IMR-90 (cell line): Measurements from ENCODE around the gene MTAP. TPM values are rescaled to one million over a fixed set of nuclear protein-coding genes. Genes with fewer than 3 reads are reported as not detected.

Experiments used
- ATAC-seq: fragments of 200-7000 bp; cut with Tn5 transposase; 2 replicates; pipeline ENCODE4 v1.9.1; 2020; ENCODE audit warnings: low read depth, mild to moderate bottlenecking, moderate library complexity
- BruUV-seq: library from RNA; stranded (reverse); fragments of 400-500 nt; replicated peaks from 2 replicates; lab custom pipeline; 2021; lab: Mats Ljungman, UMichigan
- CTCF ChIA-PET: fragments of 300-600 bp; formaldehyde crosslinking; extraction: SDS; loops from one replicate; lab custom pipeline; 2021; ENCODE audit warnings: antibody characterized with exemption; lab: Yijun Ruan, JAX
- POLR2A ChIA-PET: fragments of 300-600 bp; sonication (Branson Sonifier 250); formaldehyde crosslinking; loops from one replicate; lab custom pipeline; 2022; ENCODE audit warnings: antibody characterized with exemption; ENCODE audit not compliant: unreplicated experiment; lab: Charles Lee
- DNase-seq: peaks from one replicate; pipeline ENCODE4 v3.0.0; 2013
- H2AFZ ChIP-seq: replicated peaks from 2 replicates; pipeline ENCODE3; 2013; ENCODE audit warnings: low read length, mild to moderate bottlenecking; ENCODE audit not compliant: poor library complexity
- H2AK5ac ChIP-seq: 2 replicates; pipeline ENCODE4 v1.6.1; 2013; ENCODE audit warnings: low read depth, low read length, inconsistent platforms
- H2AK9ac ChIP-seq: replicated peaks from 2 replicates; pipeline ENCODE3; 2013; ENCODE audit warnings: mild to moderate bottlenecking, low read depth, low read length, moderate library complexity; ENCODE audit not compliant: poor library complexity
- H2BK120ac ChIP-seq: 2 replicates; pipeline ENCODE4 v1.6.1; 2013; ENCODE audit warnings: low read depth, low read length, inconsistent platforms
- H2BK15ac ChIP-seq: 3 replicates; pipeline ENCODE4 v1.6.1; 2013; ENCODE audit warnings: low read depth, low read length, inconsistent platforms
- H2BK20ac ChIP-seq: 2 replicates; pipeline ENCODE4 v1.6.1; 2013; ENCODE audit warnings: low read depth, mild to moderate bottlenecking, inconsistent platforms, low read length, moderate library complexity
- H2BK5ac ChIP-seq: 2 replicates; pipeline ENCODE4 v1.6.1; 2013; ENCODE audit warnings: mild to moderate bottlenecking, low read depth, low read length, inconsistent platforms; ENCODE audit not compliant: poor library complexity, severe bottlenecking
- H3K14ac ChIP-seq: replicated peaks from 2 replicates; pipeline ENCODE4 v1.6.1; 2013; ENCODE audit warnings: low read depth, low read length, inconsistent platforms
- H3K18ac ChIP-seq: 2 replicates; pipeline ENCODE4 v1.6.1; 2013; ENCODE audit warnings: low read depth, low read length, control low read depth
- H3K23ac ChIP-seq: 2 replicates; pipeline ENCODE4 v1.6.1; 2013; ENCODE audit warnings: low read depth, low read length, inconsistent platforms
- H3K27ac ChIP-seq: 2 replicates; pipeline ENCODE4 v1.5.1; 2013; ENCODE audit warnings: mild to moderate bottlenecking, control low read depth, low read length; ENCODE audit not compliant: insufficient read depth
- H3K27me3 ChIP-seq: 2 replicates; pipeline ENCODE4 v1.6.1; 2013; ENCODE audit warnings: low read length; ENCODE audit not compliant: control insufficient read depth, insufficient read depth
- H3K36me3 ChIP-seq: 2 replicates; pipeline ENCODE4 v1.6.1; 2013; ENCODE audit warnings: low read length, mixed read lengths; ENCODE audit not compliant: control insufficient read depth, insufficient read depth
- H3K4ac ChIP-seq: 2 replicates; pipeline ENCODE4 v1.6.1; 2013; ENCODE audit warnings: low read depth, low read length, inconsistent platforms
- H3K4me1 ChIP-seq: 2 replicates; pipeline ENCODE4 v1.6.1; 2013; ENCODE audit warnings: low read length, mixed read lengths; ENCODE audit not compliant: control insufficient read depth, insufficient read depth
- H3K4me2 ChIP-seq: 2 replicates; pipeline ENCODE4 v1.6.1; 2013; ENCODE audit warnings: low read depth, mild to moderate bottlenecking, control low read depth, low read length, moderate library complexity
- H3K4me3 ChIP-seq: 2 replicates; pipeline ENCODE4 v1.5.1; 2013; ENCODE audit warnings: low read depth, mild to moderate bottlenecking, control low read depth, low read length, moderate library complexity; ENCODE audit not compliant: insufficient read depth
- H3K56ac ChIP-seq: 2 replicates; pipeline ENCODE4 v1.6.1; 2013; ENCODE audit warnings: low read length, inconsistent platforms; ENCODE audit not compliant: insufficient read depth; ENCODE audit errors: extremely low read depth
- H3K79me1 ChIP-seq, 2 experiments: 2 replicates each; pipeline ENCODE4 v1.6.1; 2013; ENCODE audit warnings: low read length in 2 of 2, inconsistent platforms in 1 of 2, low read depth in 1 of 2
- H3K9ac ChIP-seq: 2 replicates; pipeline ENCODE4 v1.6.1; 2013; ENCODE audit warnings: low read depth, low read length, control low read depth
- H3K9me1 ChIP-seq: 2 replicates; pipeline ENCODE4 v1.6.1; 2013; ENCODE audit warnings: low read length, inconsistent platforms; ENCODE audit not compliant: insufficient read depth
- H3K9me3 ChIP-seq: 2 replicates; pipeline ENCODE4 v1.6.1; 2013; ENCODE audit warnings: low read length; ENCODE audit not compliant: control insufficient read depth, insufficient read depth
- H4K20me1 ChIP-seq: 2 replicates; pipeline ENCODE4 v1.6.1; 2013; ENCODE audit warnings: low read length, inconsistent platforms; ENCODE audit not compliant: insufficient read depth
- H4K5ac ChIP-seq: 2 replicates; pipeline ENCODE4 v1.6.1; 2013; ENCODE audit warnings: mild to moderate bottlenecking, low read depth, low read length, control low read depth
- H4K8ac ChIP-seq, 2 experiments: 2 replicates each; pipeline ENCODE4 v1.6.1; 2013; ENCODE audit warnings: low read depth in 2 of 2, low read length in 2 of 2, control low read depth in 1 of 2, inconsistent platforms in 1 of 2
- H4K91ac ChIP-seq: 2 replicates; pipeline ENCODE4 v1.6.1; 2013; ENCODE audit warnings: low read depth, low read length, inconsistent platforms; ENCODE audit not compliant: insufficient read depth
- CEBPB ChIP-seq: IDR thresholded peaks from 2 replicates; pipeline ENCODE4 v1.6.1; 2012; ENCODE audit warnings: low read depth, low read length, improper control_type of control experiment
- CHD1 ChIP-seq: IDR thresholded peaks from 2 replicates; pipeline ENCODE4 v1.6.1; 2012; ENCODE audit warnings: low read depth, low read length, improper control_type of control experiment
- CTCF ChIP-seq: conservative IDR thresholded peaks from 2 replicates; pipeline ENCODE4 v1.5.1; 2012; ENCODE audit warnings: mild to moderate bottlenecking, low read depth, low read length, improper control_type of control experiment
- ELK1 ChIP-seq: fragments of 150-350 bp; IDR thresholded peaks from 2 replicates; pipeline ENCODE4 v1.6.1; 2016; ENCODE audit warnings: low read depth, mild to moderate bottlenecking, low read length, moderate library complexity, borderline replicate concordance
- FOS ChIP-seq: fragments of 150-350 bp; IDR thresholded peaks from 2 replicates; pipeline ENCODE4 v1.6.1; 2016; ENCODE audit warnings: low read depth, low read length
- MAFK ChIP-seq: IDR thresholded peaks from 2 replicates; pipeline ENCODE4 v1.6.1; 2012; ENCODE audit warnings: low read depth, low read length, improper control_type of control experiment
- MAZ ChIP-seq: IDR thresholded peaks from 2 replicates; pipeline ENCODE4 v1.6.1; 2012; ENCODE audit warnings: low read depth, mild to moderate bottlenecking, low read length, improper control_type of control experiment, moderate library complexity, borderline replicate concordance
- MXI1 ChIP-seq: IDR thresholded peaks from 2 replicates; pipeline ENCODE4 v1.6.1; 2012; ENCODE audit warnings: low read depth, mild to moderate bottlenecking, low read length, moderate library complexity, borderline replicate concordance
- POLR2A ChIP-seq: IDR thresholded peaks from 2 replicates; pipeline ENCODE4 v1.6.1; 2012; ENCODE audit warnings: mild to moderate bottlenecking, low read depth, low read length
- RAD21 ChIP-seq: IDR thresholded peaks from 2 replicates; pipeline ENCODE4 v1.6.1; 2012; ENCODE audit warnings: low read length, improper control_type of control experiment
- RCOR1 ChIP-seq: IDR thresholded peaks from 2 replicates; pipeline ENCODE4 v1.6.1; 2012; ENCODE audit warnings: mild to moderate bottlenecking, low read length, improper control_type of control experiment; ENCODE audit not compliant: insufficient replicate concordance
- RFX5 ChIP-seq: IDR thresholded peaks from 2 replicates; pipeline ENCODE4 v1.8.0; 2012; ENCODE audit warnings: low read depth, mild to moderate bottlenecking, low read length, moderate library complexity
- SMC3 ChIP-seq: fragments of 150-350 bp; IDR thresholded peaks from 2 replicates; pipeline ENCODE4 v1.6.1; 2016; ENCODE audit warnings: low read depth, mild to moderate bottlenecking, antibody characterized with exemption, low read length, moderate library complexity
- USF2 ChIP-seq: fragments of 150-350 bp; IDR thresholded peaks from 2 replicates; pipeline ENCODE4 v1.6.1; 2017; ENCODE audit warnings: mild to moderate bottlenecking, antibody characterized with exemption, low read length, low read depth
- WGBS, 2 experiments: methylation state at CpG; one replicate each; pipeline versions ENCODE4 v1.1.5 to v1.1.7; 2013; ENCODE audit warnings: missing lambda C conversion rate in 2 of 2; ENCODE audit not compliant: insufficient read length in 1 of 2; ENCODE audit errors: extremely low coverage in 2 of 2; 5-methylcytosine and 5-hydroxymethylcytosine counted together
- dilution Hi-C: fragments of 300-500 bp; cut with HindIII; formaldehyde crosslinking; loops from one replicate; pipeline ENCODE4 v1.14.3; 2018; ENCODE audit warnings: low sequenced_read_pairs; ENCODE audit not compliant: unreplicated experiment
- in situ Hi-C: fragments of 300-500 bp; cut with MboI; formaldehyde crosslinking; loops from 3 replicates; pipeline ENCODE4 v1.14.3; 2019; ENCODE audit warnings: low sequenced_read_pairs, inconsistent platforms, mixed read lengths
- intact Hi-C: fragments of 100-400 bp; cut with micrococcal nuclease; formaldehyde crosslinking; loops from 2 replicates; pipeline ENCODE4 v1.10.0; 2022
- polyA plus RNA-seq, 3 experiments: library from polyadenylated mRNA; depleted of rRNA; stranded (reverse); fragments of >200 nt; gene quantifications; 2 replicates each; pipeline ENCODE4 v1.2.3, GENCODE V29; 2012; ENCODE audit warnings: low replicate concordance in 1 of 3
- total RNA-seq: library from RNA; depleted of rRNA; stranded (reverse); fragments of >200 nt; gene quantifications from 2 replicates; pipeline ENCODE4 v1.2.3, GENCODE V29; 2012

The MTAP gene
- total and polyA plus RNA-seq, 2 of the 4 experiments (the other 2 are of a cell fraction) = 15.7 to 50.9 TPM

- Histone ChIP-seq H3K56ac (no peak overlapping the region), H3K9ac (no peak overlapping the region), H3K9me1 (no peaks in the 10 kb centered on the region), H2BK120ac (no peak overlapping the region), H2BK5ac (no peak overlapping the region), H4K20me1 (no peaks in the 10 kb centered on the region), H4K8ac (no peak overlapping the region), H2AFZ (no peak overlapping the region), H3K18ac (no peak overlapping the region), H3K4me1 (peaks cover 9% of the 10 kb centered on the region), H3K36me3 (peaks cover 19% of the 10 kb centered on the region), H3K4ac (no peak overlapping the region), H3K27me3 (no peaks in the 10 kb centered on the region), H3K79me1 (peaks cover 20 to 29% of the 10 kb centered on the region in 2 experiments), H2AK5ac (no peak overlapping the region), H2BK15ac (no peak overlapping the region), H2AK9ac (no peak overlapping the region), H4K91ac (no peak overlapping the region), H3K4me3 (no peak overlapping the region), H3K4me2 (no peak overlapping the region), H3K23ac (no peak overlapping the region), H3K14ac (no peak overlapping the region), H4K5ac (no peak overlapping the region), H3K27ac (no peak overlapping the region), H3K9me3 (no peaks in the 10 kb centered on the region), H2BK20ac (no peak overlapping the region)
- BruUV-seq = no TSS peak
- POLR2A ChIA-PET = no interaction called here
- no peak for DNase-seq
- CTCF ChIA-PET = no interaction called here
- whole genome bisulfite sequencing, 2 experiments = 88% methylated on average over 1 of the region's 1 CpG; no CpG with 5 or more reads in 1 of the 2 experiments
- intact Hi-C loops (no loop called here), in situ Hi-C loops (no loop called here), dilution Hi-C loops (no loop called here)
- no peak for TF ChIP-seq RCOR1
- no peak for TF ChIP-seq USF2
- TF ChIP-seq RAD21 = no peak
- TF ChIP-seq SMC3 = no peak
- TF ChIP-seq ELK1 = no peak
- TF ChIP-seq RFX5 = no peak
- no peak for TF ChIP-seq CEBPB
- TF ChIP-seq FOS = no peak
- no peak for TF ChIP-seq CHD1
- TF ChIP-seq CTCF = no peak
- TF ChIP-seq MAZ = no peak
- no peak for TF ChIP-seq MAFK
- no peak for TF ChIP-seq POLR2A
- no peak for TF ChIP-seq MXI1
- no peak for ATAC-seq
Measured at GRCh38 chr9:21841133-21841532, 38.7 kb downstream of the MTAP start.
